ENCODE results near the gene GABRB1.

Gene GABRB1

DNA sequence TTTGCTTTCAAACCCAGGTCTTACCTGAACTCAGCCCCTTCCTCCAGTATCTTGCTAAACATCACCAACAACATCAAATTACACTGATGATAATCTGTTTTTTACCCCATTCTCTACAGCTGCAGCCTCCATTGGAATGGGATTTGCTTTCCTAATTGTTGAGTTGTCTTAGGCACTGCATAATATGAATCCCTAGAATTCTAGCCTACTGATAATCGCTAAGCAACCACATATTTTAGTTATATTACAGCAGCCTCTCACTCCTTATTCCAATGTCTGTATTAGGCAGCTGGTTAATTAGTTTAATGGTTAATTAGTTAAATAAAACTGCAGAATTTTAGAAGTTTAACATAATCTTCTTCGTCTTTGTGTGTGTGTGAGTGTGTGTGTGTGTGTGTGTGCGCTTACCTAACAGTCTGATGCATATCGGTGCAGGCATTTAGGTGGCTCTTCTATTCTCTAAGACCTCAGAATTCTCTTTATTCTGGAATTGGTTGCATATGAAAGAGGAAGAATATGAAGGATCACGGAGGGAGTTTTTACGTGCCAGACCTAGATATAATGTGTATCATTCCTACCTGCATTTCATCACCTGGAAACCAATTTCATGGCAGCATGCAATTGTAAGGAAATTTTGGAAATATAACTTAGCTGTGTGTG lies 437.5 kb downstream of the GABRB1 start:
- no peak for DNase-seq (ENCODE audit: low read depth in 2 of 2)

- no peak for DNase-seq (ENCODE audit: low read depth in 2 of 2)
Observed at GRCh38 chr4:47469951-47470350, 438.6 kb downstream of the GABRB1 start.

GRCh38 chr4:47471064-47471463 lies 439.7 kb downstream of the GABRB1 start:
- no peak for DNase-seq (ENCODE audit: low read depth in 2 of 2)

GRCh38 chr4:47471591-47471990 lies 440.2 kb downstream of the GABRB1 start:
- DNase-seq (ENCODE audit: low read depth in 2 of 2): no peak

DNA sequence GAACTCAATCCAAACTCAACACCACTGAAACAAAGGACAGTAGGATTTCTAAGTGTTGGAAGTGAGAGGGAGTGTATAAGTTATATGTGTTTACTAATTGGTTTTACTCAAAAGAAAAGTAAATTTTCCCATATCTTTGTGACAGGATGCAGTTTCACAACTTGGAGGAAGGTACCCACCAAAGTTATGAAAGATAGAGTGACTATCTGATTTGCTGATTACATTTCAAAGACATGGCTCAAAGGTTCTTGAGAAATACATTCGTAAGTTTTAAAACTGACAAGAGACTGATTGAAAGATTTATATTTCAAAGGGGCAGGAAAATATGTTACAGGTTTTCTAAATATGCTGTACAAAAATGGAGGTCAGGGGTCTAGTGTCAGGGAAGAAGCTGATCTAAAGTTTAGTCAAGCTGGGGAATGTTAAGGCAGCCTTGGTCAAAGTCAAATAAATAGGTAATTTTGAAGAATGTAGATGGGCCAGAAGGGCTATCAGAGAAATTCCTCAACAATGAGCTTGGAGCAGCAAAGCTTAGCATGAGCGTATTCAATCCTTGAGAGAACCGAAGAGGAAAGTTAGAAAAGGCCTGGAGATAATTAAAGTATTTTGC lies 441.9 kb downstream of the GABRB1 start:
- DNase-seq (ENCODE audit: low read depth in 2 of 2): no peak

- no peak for DNase-seq (ENCODE audit: low read depth in 2 of 2)
Observed at GRCh38 chr4:47474799-47475198, 443.4 kb downstream of the GABRB1 start.

- DNase-seq (ENCODE audit: low read depth in 2 of 2): no peak
Observed at GRCh38 chr4:47475411-47475810, 444.0 kb downstream of the GABRB1 start.

Measured in stimulated activated CD8-positive, alpha-beta memory T cell treated with anti-CD3 and anti-CD28 coated beads, Interleukin-2, amount 100 ng/mL, for 48 hours (primary cell).